ENCODE data around the gene DNAJC17. TPM values are rescaled to one million over a fixed set of nuclear protein-coding genes. Genes with fewer than 3 reads are reported as not detected.

The DNAJC17 gene
- total RNA-seq, 4 donors from 2014 or later: 23.9 to 61.5 (median 36.3) TPM

- DNase-seq (ENCODE audit: low spot score in 2 of 2): no peak
- 76 to 78% methylated on average over 3 of the region's 3 CpGs for WGBS, 2 donors
- Histone ChIP-seq H3K36me3 (peaks cover 0 to 6% (median 0%) of the 10 kb centered on the region in 3 donors), H3K27ac (no peak overlapping the region), H3K9me3 (no peaks in the 10 kb centered on the region), H3K4me1 (peaks cover 0 to 26% (median 6%) of the 10 kb centered on the region in 4 donors), H3K27me3 (no peaks in the 10 kb centered on the region), H3K4me3 (no peak overlapping the region)
- TF ChIP-seq CTCF (IDR thresholded peaks at IDR 0.05) (no peak), POLR2A (IDR thresholded peaks at IDR 0.05) (no peak), EP300 (IDR thresholded peaks at IDR 0.05) (no peak)
These were observed 22.1 kb downstream of the DNAJC17 start for GRCh38 chr15:40785164-40785563.

- Histone ChIP-seq H3K4me1 (peaks cover 0 to 15% (median 4%) of the 10 kb centered on the region in 4 donors), H3K9me3 (no peaks in the 10 kb centered on the region), H3K4me3 (no peak overlapping the region), H3K36me3 (peaks cover 3 to 30% (median 9%) of the 10 kb centered on the region in 3 donors), H3K27me3 (no peaks in the 10 kb centered on the region), H3K27ac (no peak overlapping the region)
- WGBS, 2 donors: 61 to 67% methylated on average over 7 to 8 of the region's 8 CpGs
- DNase-seq (ENCODE audit: low spot score in 2 of 2): no peak
- TF ChIP-seq EP300 (IDR thresholded peaks at IDR 0.05) (no peak), POLR2A (IDR thresholded peaks at IDR 0.05) (no peak), CTCF (IDR thresholded peaks at IDR 0.05) (peak; percentile 6 to 59 (median 26))
These were observed 24.6 kb downstream of the DNAJC17 start for GRCh38 chr15:40782609-40783227.

- TF ChIP-seq POLR2A (IDR thresholded peaks at IDR 0.05) (no peak), EP300 (IDR thresholded peaks at IDR 0.05) (no peak), CTCF (IDR thresholded peaks at IDR 0.05) (no peak)
- Histone ChIP-seq H3K9me3 (no peaks in the 10 kb centered on the region), H3K4me1 (peaks cover 0 to 5% (median 0%) of the 10 kb centered on the region in 4 donors), H3K27me3 (no peaks in the 10 kb centered on the region), H3K27ac (peak overlapping the region in 2 of 4 donors; percentile 36 to 50), H3K36me3 (peaks cover 7 to 85% (median 29%) of the 10 kb centered on the region in 3 donors), H3K4me3 (no peak overlapping the region)
- DNase-seq (ENCODE audit: low spot score in 2 of 2): peak in 1 of 2 donors; percentile 14
- 49 to 69% methylated on average over 11 of the region's 11 CpGs for WGBS, 2 donors
These were observed 30.6 kb downstream of the DNAJC17 start for GRCh38 chr15:40776537-40777141.

- 92 to 93% methylated on average over 14 of the region's 14 CpGs for WGBS, 2 donors
- Histone ChIP-seq H3K4me1 (peaks cover 0 to 5% (median 0%) of the 10 kb centered on the region in 4 donors), H3K36me3 (peaks cover 7 to 92% (median 29%) of the 10 kb centered on the region in 3 donors), H3K4me3 (no peak overlapping the region), H3K27ac (peak overlapping the region in 1 of 4 donors; percentile 36), H3K27me3 (no peaks in the 10 kb centered on the region), H3K9me3 (no peaks in the 10 kb centered on the region)
- DNase-seq (ENCODE audit: low spot score in 2 of 2): no peak
- no peak for TF ChIP-seq POLR2A (IDR thresholded peaks at IDR 0.05)
- no peak for TF ChIP-seq EP300 (IDR thresholded peaks at IDR 0.05)
- no peak for TF ChIP-seq CTCF (IDR thresholded peaks at IDR 0.05)
These were observed 31.3 kb downstream of the DNAJC17 start for GRCh38 chr15:40775740-40776536.

All from tibial nerve (tissue), 4 donors.